Mononuclear cell (primary cell): Measurements from ENCODE around the gene MTMR8. TPM values are rescaled to one million over a fixed set of nuclear protein-coding genes. Genes with fewer than 3 reads are reported as not detected.

ENCODE experiments used
- H3K27me3 ChIP-seq: 2 replicates; pipeline ENCODE4 v1.6.0; 2011; ENCODE audit warnings: low read length, control low read depth; ENCODE audit not compliant: insufficient read depth
- H3K4me1 ChIP-seq: 2 replicates; pipeline ENCODE4 v1.5.1; 2011; ENCODE audit warnings: mild to moderate bottlenecking, low read length, control low read depth; ENCODE audit not compliant: insufficient read depth
- H3K4me3 ChIP-seq: 2 replicates; pipeline ENCODE4 v1.5.1; 2011; ENCODE audit warnings: mild to moderate bottlenecking, low read length, moderate library complexity
- H3K9me3 ChIP-seq: 2 replicates; pipeline ENCODE4 v1.5.1; 2011; ENCODE audit warnings: low read depth, mild to moderate bottlenecking, control low read depth, low read length
- total RNA-seq: library from RNA; depleted of rRNA; stranded (reverse); fragments of >200 nt; gene quantifications from one replicate; pipeline ENCODE4 v1.2.3, GENCODE V29; 2012

Gene MTMR8
- total RNA-seq, 1 donor: 4.7 TPM

- Histone ChIP-seq H3K4me1 (no peaks in the 10 kb centered on the region), H3K27me3 (no peaks in the 10 kb centered on the region), H3K4me3 (no peak overlapping the region), H3K9me3 (no peaks in the 10 kb centered on the region)
These were observed 44.7 kb downstream of the MTMR8 start for GRCh38 chrX:64350521-64350920.

GRCh38 chrX:64350047-64350446 lies 45.2 kb downstream of the MTMR8 start:
- Histone ChIP-seq H3K9me3 (no peaks in the 10 kb centered on the region), H3K27me3 (no peaks in the 10 kb centered on the region), H3K4me1 (no peaks in the 10 kb centered on the region), H3K4me3 (no peak overlapping the region)

GRCh38 chrX:64342811-64343210 lies 52.4 kb downstream of the MTMR8 start:
- H3K4me1 ChIP-seq: no peaks in the 10 kb centered on the region
- H3K9me3 ChIP-seq: no peaks in the 10 kb centered on the region
- H3K27me3 ChIP-seq: no peaks in the 10 kb centered on the region
- H3K4me3 ChIP-seq: no peak overlapping the region

GRCh38 chrX:64338296-64338695 lies 57.0 kb downstream of the MTMR8 start:
- Histone ChIP-seq H3K27me3 (no peaks in the 10 kb centered on the region), H3K9me3 (no peaks in the 10 kb centered on the region), H3K4me1 (no peaks in the 10 kb centered on the region), H3K4me3 (no peak overlapping the region)

- Histone ChIP-seq H3K9me3 (no peaks in the 10 kb centered on the region), H3K27me3 (no peaks in the 10 kb centered on the region), H3K4me3 (no peak overlapping the region), H3K4me1 (no peaks in the 10 kb centered on the region)
These were observed 60.8 kb downstream of the MTMR8 start for GRCh38 chrX:64334467-64334866.

- H3K4me1 ChIP-seq: no peaks in the 10 kb centered on the region
- no peaks in the 10 kb centered on the region for H3K9me3 ChIP-seq
- H3K4me3 ChIP-seq: no peak overlapping the region
- H3K27me3 ChIP-seq: no peaks in the 10 kb centered on the region
These were observed 65.0 kb downstream of the MTMR8 start for GRCh38 chrX:64330284-64330683.

GRCh38 chrX:64321507-64321906 lies 73.7 kb downstream of the MTMR8 start:
- Histone ChIP-seq H3K4me3 (no peak overlapping the region), H3K9me3 (no peaks in the 10 kb centered on the region), H3K4me1 (no peaks in the 10 kb centered on the region), H3K27me3 (no peaks in the 10 kb centered on the region)

GRCh38 chrX:64313624-64314023 lies 81.6 kb downstream of the MTMR8 start:
- Histone ChIP-seq H3K9me3 (no peaks in the 10 kb centered on the region), H3K4me1 (no peaks in the 10 kb centered on the region), H3K27me3 (no peaks in the 10 kb centered on the region), H3K4me3 (no peak overlapping the region)

- Histone ChIP-seq H3K4me3 (no peak overlapping the region), H3K27me3 (no peaks in the 10 kb centered on the region), H3K9me3 (no peaks in the 10 kb centered on the region), H3K4me1 (no peaks in the 10 kb centered on the region)
These were observed 88.5 kb downstream of the MTMR8 start for GRCh38 chrX:64306712-64307111.

GRCh38 chrX:64291123-64291522 lies 104.1 kb downstream of the MTMR8 start:
- H3K27me3 ChIP-seq: no peaks in the 10 kb centered on the region
- H3K4me1 ChIP-seq: no peaks in the 10 kb centered on the region
- H3K4me3 ChIP-seq: no peak overlapping the region
- H3K9me3 ChIP-seq: no peaks in the 10 kb centered on the region

- no peaks in the 10 kb centered on the region for H3K4me1 ChIP-seq
- no peak overlapping the region for H3K4me3 ChIP-seq
- no peaks in the 10 kb centered on the region for H3K27me3 ChIP-seq
- H3K9me3 ChIP-seq: no peaks in the 10 kb centered on the region
These were observed 130.0 kb downstream of the MTMR8 start for GRCh38 chrX:64265265-64265664.

- no peaks in the 10 kb centered on the region for H3K27me3 ChIP-seq
- H3K4me3 ChIP-seq: no peak within 1 kb of the TSS
- no peaks in the 10 kb centered on the region for H3K9me3 ChIP-seq
- no peaks in the 10 kb centered on the region for H3K4me1 ChIP-seq
These were observed 164.9 kb downstream of the MTMR8 start, which contains the start of gene ASB12 for GRCh38 chrX:64230123-64230970. Gene ASB12 (minus strand): TSS chrX:64230607. CDS start chrX:64225650, 4,957 bp downstream.

- Histone ChIP-seq H3K9me3 (no peaks in the 10 kb centered on the region), H3K4me1 (no peaks in the 10 kb centered on the region), H3K4me3 (no peak overlapping the region), H3K27me3 (no peaks in the 10 kb centered on the region)
These were observed 166.1 kb downstream of the MTMR8 start for GRCh38 chrX:64229154-64229553.
